NCI-H2029 (cell line): ENCODE results near the gene TBCK.
"Not testable (repeated sequence)": the region's sequence is repeated elsewhere in the genome, so short reads cannot be mapped to it uniquely, and the experiment has no call there.

Source experiments
- DNase-seq: peaks from one replicate; lab custom pipeline; 2025; lab: John Stamatoyannopoulos, UW

The TBCK gene

DNA sequence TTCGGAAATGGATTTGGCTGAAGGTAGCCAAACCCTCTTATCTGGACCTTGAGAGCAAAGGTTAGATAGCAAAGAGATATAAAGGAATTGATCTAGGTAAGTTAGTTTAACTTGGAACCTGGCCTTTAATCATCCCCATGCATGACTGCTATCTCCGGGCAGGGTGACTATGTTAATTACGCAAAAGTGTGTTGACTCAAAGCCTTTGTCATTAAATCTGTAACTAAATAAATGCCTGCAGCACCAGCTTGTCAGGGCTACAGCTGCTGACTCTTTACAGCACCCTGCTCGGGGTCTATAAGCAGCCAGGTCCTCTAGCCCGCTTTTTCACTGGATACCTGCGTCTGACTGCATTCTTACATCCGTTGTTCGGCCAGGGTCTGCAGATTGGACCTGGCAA is 201.7 kb downstream of the TBCK start:
- no peak for DNase-seq

DNA sequence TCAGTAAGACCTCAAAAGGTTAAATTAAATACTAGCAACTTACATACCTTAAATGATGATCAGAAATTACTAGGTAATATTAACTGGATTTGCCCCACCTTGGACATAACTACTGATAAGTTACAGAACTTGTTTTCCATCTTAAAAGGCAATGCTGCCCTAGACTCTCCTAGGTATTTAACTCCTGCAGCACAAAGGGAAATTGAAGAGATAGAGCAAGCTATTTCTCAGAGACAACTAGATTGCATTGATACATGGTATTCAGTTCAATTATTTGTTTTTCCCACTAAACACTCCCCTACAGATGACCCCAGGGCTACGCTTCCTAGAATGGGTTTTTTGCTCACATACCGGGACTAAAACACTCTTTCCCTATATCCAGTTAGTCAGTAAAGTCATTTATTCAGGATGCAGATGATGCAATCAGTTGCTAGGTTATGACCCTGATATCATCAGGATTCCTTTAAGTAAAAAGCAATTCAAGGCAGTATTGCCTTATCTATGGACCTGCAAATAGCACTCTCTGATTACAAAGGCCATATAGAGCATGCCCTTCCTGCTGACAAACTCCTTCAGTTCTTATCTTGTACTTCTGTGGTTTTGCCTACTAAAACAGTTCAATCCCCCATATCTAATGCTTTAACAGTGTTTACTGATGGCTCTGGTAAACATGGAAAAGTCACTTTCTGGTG is 204.1 kb downstream of the TBCK start:
- not testable (repeated sequence) for DNase-seq

DNA sequence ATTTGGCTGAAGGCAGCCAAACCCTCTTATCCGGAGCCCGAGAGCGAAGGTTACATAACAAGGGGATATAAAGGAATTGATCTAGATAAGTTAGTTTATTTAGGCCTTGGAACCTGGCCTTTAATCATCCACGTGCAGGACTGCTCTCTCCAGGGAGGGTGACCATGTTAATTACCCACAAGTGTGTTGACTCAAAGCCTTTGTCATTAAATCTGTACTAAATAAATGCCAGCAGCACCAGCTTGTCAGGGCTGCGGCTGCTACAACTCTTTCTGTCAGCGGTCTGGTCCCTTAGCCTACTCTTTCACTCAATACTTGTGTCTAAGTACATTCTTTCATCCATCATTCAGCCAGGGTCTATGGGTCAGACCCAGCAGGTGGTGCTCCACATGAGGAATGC is 206.1 kb downstream of the TBCK start:
- no peak for DNase-seq

DNA sequence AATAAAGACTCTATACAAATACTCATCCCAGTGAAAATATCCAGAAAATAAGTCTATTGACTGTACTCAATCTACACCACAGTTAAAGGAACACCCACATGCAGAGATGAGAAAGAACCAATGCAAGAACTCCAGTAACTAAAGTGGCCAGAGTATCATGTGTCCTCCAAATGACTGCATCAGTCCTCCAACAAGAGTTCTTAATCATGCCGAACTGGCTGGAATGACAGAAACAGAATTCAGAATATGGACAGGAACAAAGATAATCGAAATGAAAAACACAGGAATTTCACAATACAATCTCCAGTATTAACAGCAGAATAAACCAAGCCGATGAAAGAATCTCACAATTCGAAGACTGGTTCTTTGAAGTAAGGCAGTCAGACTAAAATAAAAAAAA is 210.3 kb downstream of the TBCK start:
- DNase-seq, result no peak

DNA sequence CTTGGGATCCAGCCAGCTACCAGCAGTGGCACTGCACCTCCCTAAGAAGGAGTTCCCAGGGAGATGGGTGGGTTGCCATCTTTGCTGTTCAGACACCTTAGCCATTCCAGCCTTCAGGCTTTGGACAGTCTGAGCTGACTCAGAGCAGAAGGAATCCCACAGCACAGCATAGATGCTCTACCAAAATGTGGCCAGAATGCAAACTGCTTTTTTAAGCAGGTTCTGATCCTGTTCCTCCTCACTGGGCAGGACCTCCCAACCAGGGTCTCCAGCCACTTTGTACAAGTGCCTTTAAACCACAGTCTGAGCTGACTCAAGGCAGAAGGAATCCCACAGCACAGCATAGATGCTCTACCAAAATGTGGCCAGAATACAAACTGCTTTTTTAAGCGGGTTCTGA is 211.7 kb downstream of the TBCK start:
- DNase-seq, result no peak

DNA sequence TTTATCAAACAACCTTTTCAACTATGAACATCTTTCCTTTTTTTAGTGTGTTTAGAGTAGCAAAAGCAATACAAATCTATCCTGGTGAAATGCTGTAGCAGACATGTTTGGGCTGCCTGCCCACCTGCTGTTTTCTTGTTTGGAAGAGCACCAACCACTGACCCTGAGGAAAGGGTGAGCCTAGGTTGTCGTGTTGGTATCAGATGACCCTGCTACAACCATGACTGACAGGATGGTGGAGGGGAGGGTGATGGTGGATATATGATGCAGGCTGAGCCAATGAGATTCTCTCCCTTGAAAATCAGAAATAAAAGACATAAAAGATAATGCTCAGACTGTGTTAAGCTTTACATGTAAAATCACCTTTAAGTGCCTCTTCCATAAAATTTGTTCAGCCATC is 219.6 kb downstream of the TBCK start:
- no peak for DNase-seq

DNA sequence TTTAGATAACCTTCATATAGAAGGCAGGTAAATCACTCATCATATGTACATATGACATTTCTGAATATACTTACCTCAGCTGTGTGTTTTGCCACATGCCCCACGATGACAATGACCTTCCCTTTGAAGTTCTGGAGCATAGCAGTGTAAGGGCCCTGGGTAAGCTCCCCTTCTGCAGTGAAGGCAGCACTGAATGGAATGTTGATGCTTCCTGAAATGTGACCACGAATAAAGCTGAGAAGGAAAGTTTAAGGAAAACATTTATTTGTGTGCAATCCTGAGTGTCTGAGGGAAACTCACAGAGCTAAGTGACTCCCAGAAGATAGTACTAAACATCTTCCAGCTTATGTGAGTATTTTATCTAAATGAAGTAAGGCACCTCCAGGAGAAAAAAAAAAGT is 220.6 kb downstream of the TBCK start:
- no peak for DNase-seq

DNA sequence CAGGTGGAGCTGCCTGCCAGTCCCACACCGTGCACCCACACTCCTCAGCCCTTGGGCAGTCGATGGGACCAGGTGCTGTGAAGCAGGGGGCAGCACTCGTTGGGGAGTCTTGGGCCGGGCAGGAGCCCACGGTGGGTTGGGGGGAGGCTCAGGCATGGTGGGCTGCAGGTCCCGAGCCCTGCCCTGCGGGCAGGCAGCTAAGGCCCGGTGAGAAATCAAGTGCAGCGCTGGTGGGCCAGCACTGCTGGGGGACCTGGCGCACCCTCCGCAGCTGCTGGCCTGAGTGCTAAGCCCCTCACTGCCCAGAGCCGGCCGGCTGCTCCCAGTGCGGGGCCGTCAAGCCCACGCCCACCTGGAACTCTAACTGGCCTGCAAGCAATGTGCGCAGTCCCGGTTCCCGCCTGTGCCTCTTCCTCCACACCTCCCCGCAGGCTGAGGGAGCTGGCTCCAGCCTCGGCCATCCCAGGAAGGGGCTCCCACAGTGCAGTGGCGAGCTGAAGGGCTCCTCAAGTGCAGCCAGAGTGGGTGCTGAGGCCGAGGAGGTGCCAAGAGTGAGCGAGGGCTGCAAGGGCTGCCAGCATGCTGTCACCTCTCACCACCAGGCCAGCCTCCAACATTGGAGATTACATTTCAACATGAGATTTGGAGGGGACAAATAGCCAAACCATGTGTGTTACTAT is 223.5 kb downstream of the TBCK start:
- DNase-seq, result no peak

DNA sequence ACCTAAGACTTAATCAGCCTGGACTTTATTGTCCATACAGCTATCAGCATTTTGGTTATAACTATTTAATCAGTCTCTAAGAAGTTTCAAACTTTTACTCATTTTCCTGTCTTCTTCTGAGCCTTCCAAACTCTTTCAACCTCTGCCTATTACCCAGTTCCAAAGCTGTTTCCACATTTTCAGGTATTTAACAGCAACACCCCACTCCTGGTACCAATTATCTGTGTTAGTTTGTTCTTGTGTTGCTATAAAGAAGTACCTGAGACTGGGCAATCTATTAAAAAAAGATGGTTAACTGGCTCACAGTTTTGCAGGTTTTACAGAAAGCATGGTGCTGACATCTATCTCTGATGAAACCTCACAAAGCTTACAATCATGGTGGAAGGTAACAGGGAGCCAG is 225.2 kb downstream of the TBCK start:
- no peak for DNase-seq

DNA sequence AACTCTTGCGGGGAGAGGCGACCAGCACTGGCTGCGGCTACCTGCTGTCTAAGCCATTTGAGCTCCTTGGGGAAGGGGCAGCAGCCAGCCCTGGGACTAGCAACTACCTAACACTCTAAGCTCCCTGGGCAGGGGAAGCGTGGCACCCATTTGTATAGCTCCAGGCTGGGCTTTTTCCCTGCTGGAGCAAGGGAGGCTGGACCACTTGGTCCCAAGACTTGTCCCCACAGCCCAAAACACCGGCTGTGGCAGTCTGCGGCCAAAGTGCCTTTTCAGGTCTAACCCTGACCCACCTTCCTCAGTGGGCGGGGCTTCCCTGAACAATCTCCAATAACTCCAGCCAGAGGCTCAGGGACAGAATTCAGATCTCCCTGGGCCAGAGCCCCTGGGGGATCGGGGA is 232.9 kb downstream of the TBCK start:
- no peak for DNase-seq

DNA sequence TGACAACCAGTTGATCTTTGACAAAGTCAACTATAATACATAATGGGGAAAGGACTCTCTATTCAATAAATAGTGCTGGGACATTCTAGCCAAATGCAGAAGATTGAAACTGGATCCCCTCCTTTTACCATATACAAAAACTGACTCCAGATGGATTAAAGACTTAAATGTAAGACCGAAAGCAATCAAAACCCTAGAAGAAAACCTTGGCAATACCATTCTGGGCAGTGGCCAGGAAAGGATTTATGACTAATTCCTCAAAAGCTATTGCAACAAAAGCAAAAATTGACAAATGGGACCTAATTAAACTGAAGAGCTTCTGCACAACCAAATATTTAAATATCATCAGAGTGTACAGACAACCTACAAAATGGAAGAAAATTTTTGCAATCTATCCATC is 235.6 kb downstream of the TBCK start:
- no peak for DNase-seq

DNA sequence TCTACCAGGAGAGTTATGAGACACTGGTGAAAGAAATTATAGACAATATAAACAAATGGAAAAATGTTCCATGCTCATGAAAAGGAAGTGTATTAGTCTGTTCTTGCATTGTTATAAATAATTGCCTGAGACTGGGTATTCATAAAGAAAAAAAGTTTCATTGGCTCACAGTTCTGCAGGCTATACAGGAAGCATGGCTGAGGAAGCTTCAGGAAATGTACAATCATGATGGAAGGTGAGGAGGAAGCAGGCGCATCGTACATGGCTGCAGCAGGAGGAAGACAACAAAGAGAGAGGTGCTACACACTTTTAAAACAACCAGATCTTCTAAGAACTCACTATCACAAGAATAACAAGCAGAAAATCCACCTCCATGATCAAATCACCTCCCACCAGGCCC is 236.4 kb downstream of the TBCK start:
- DNase-seq, result no peak

DNA sequence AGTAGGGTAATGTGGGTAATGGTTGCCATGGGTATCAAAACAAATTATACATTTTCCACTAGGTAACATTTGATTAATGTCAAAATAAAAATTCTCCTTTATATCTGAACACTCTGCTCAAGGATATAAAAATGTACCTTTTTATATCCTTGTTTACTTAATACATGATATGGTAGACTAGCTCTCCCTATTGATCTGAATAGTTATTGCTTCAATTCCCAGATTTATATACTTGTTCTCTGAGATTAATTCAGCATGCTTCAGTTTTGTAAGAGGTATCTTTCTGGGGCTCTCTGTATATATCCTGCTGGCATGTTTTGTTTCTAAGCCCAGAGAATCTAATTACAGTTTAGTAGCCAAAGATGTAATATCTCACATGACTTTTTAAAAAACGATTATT is 251.0 kb downstream of the TBCK start:
- no peak for DNase-seq

DNA sequence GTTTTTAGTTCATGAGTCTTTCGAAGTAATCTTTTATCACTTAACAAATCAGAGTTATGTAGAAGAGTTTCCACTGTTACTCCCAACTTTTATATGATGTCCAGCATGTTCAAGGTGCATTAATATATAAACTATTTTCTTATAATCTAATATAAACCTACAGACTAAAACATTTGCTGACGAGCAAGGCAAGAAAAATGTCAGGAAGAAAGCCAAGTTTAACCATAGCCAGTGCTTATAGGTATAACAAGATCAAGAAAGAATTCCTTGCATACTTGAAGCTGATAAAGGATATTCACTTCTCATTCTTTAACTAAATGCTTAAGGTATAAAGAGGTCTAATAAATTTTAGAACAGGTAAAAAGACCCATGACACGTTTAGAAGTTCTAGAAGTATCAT is 253.0 kb downstream of the TBCK start:
- DNase-seq, result no peak

DNA sequence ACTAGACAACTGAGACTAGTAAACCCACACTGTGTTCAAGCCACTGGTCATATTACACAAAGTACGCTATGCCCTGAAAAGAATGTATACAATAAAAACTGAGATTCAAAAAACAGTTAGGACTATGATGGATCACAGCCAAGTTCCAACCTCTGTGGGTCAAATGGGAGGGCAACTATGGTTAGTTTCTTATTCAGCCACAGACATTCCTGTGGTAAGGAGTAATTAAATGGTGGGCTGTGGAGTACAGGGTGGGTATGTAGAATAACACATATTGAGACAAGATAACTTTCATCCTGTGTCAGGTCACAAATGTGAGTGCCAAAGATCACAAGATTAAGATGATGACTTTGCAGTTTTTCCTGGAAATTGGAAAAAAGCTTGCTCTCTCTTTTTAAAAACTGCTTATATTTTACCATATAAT is 253.5 kb downstream of the TBCK start:
- no peak for DNase-seq

DNA sequence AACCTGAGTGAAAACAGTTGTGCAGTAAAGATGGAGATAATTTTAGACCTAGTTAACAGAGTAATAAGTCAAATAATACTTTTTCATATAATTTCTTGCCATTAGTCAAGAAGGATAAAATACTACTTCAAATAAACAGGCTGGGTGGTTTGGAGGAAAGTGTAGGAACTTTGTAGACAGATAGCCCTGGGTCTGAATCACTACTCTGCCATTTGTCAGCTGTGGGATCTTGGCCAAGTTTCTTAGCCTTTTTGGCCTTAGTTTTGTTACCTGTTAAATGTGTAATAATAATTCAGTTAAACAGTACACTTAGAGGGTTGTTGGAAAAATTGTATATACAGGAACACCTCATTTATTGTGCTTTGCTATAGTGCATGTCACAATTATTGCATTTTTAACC is 257.1 kb downstream of the TBCK start:
- no peak for DNase-seq

DNA sequence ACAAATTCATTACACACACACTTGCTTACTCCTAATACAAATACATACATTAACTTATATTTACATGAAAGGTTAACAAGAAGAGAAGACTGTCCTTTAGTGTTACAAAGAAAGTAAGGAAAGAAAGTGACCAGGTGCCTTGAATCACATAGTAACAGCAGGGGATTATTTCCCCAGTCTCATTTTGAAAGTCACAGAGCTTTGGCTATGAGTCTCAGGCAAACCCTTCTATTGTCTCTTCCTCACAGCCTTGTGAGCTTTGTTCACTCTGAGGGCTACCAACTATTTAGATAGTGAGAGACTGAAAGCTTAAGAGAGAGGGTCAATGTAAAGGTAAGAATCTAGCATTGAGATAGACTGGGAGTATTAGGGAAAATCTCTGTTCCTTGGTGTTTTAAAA is 259.1 kb downstream of the TBCK start:
- no peak for DNase-seq

DNA sequence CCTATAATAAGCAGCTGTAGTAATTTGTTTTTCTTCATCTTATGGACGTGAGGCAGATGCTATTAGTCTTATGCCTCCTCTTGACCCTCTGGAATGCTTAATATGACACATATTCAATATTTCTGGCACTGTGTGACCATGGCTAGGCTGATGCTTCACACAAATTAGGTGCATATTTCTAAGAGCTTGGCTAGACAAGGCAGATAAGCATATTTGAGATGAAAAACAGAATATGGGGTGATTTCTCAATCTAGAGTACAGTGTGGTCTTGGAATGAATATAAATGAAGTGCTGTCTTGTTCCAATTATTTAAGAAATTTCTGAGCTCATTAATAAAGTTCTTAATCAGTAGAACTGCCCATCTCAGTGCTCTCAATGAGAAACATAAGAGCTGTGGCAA is 264.5 kb downstream of the TBCK start:
- DNase-seq, result no peak

DNA sequence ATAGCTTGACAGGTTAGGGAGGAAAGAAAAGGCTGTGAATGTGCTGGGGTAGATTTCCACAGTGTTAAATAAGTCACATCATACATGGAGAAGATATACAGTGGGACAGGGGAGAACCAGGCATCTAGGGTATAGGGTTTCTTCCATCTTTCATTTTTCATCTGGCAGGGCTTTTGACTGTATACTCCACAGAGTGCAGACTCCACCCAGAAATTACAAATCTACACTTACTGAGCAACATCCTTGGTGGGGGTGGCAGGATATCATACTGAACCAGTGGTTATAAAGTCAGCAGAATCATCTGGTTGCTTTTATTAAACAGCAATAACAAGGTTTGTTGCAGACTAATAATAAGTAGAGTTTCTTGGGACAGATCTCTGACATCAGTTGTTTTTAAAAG is 266.5 kb downstream of the TBCK start:
- DNase-seq, result no peak

DNA sequence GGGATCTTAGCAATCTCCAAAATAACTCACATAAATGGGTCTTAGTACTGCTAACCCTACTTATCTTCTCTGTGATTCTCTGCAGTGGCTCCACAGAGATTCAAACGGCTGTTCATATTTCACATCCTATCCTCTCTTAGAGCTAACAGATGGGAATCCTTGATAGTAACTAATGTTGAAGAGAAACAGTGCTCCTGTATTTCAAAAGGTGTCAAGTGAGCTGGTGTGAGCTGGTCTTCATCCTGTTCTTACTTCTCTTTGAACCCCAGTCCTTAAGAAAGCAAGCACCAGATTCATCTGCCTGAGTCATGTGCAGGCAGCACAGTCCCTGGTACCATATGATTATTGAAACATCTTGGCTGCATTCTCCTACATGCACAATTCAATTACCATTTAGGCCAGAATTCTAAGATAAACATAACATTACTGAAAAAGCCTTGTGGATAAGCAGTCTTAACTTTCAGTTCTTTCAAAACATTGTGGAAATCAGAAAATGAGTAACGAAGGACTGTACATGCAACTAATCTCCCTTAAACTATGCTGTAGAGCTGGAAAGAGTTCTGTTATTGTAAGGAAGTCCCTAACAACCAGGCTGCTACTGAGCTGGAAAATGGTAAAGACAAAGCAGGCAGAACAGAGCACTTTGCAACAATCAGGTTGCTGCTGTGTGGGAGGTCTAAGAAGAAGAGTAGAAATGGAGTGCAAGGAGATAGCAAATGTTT is 267.6 kb downstream of the TBCK start:
- DNase-seq, result no peak

DNA sequence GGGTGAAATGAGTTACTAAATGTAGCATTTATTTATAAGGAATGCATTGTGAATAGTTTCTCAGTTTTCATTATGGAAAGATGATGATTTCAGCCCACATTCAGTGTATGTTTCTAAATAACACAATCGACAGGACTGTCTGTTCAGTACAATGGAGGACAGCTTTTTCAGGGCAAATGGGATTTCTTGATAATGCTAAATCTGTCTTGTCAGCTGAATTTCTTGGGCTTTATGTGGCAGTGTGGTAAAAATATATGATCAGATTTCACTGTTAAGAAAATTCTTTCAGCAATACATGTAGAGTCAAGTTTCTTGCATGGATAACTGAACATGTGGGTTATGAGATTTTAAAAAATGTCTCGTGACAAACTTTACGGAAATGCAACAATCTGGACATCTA is 269.9 kb downstream of the TBCK start:
- DNase-seq, result no peak

DNA sequence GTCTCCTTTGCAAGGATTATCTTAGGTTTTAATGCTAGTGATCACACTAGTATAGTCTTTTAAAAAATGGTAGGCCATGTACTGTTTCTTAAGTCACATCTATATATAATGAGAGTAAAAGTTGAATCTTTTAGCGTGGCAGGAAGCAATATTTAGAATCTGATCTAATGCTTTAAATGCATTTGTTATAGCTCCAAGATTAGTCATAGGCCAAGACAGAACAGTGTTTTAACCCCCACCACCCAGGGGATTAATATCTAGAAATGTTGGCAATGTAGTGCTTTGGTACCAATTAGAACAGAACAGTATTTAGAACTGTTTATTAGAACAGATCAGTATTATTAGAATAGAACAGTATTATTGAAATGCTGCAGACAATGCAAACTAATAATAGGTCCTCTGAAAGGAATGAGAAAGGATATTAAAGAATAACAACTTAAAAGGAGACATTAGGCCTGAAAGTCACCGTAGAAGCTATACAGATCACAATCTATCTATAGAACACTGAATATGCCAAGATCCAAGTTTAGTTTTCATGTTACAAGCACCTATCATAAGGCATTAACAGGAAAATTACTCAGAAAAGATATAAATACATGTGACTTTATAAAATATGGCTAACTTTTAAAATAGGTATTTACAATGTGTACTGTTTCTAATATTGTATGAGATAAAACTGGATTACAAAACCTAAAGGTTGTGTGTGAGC is 274.6 kb downstream of the TBCK start:
- DNase-seq, result no peak

DNA sequence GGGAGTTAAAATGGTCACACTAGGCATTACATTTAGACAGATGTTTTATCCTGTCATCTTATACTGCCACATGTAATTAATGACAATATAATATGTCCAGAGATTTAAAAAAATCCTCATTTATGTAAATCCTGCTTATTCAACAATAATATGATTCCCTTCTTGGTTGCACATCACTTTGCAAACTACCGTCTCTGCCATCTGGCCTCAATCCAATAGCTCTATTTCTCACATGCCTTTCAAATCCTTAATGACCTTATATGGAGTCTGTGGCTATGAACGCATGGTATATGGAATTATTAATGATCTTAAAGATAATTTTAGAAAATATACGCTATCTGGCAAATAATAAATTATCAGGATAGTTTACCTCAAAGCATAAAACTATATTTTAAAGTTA is 276.2 kb downstream of the TBCK start:
- DNase-seq, result no peak
